Measurements from ENCODE around the gene RNF126. TPM values are rescaled to one million over a fixed set of nuclear protein-coding genes. Genes with fewer than 3 reads are reported as not detected.

The RNF126 gene
- total RNA-seq, 1 donor from 2014 or later: 40.8 TPM

DNA sequence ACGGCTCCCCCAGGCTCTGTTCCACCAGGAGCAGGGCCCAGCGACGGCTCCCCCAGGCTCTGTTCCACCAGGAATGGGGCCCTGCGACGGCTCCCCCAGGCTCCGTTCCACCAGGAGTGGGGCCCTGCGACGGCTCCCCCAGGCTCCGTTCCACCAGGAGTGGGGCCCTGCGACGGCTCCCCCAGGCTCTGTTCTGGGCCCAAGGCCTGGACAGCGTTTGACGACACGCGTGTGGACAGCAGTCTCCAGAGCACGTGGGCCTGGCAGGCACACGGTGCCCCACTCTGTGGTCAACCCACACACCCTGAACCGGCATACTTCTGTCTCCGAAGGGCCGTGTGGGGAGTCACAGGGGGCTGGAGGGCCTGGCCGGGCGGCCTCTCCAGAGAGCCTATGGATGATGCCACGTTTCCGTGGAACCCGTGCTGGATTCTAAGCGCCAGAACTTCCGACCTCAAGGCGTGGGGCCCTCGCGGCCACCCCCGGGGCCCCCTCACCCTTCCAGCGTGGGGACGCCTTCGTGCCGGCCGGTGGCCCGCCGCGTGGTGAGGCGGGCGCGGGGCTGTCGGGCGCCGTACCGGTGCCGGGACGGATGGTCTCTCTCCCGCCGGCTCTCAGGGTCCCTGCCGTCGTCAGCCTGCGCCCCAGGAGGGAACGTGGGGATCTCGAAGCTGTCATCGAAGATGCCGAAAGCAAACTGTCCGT lies 11.7 kb downstream of the RNF126 start:
- Mint-ChIP-seq H3K4me1 (ENCODE audit: unreplicated experiment) (no peaks in the 10 kb centered on the region), H3K36me3 (ENCODE audit: unreplicated experiment) (peaks cover 5% of the 10 kb centered on the region), H3K9me3 (ENCODE audit: unreplicated experiment) (no peaks in the 10 kb centered on the region), H3K27me3 (ENCODE audit: unreplicated experiment) (no peaks in the 10 kb centered on the region), H3K4me3 (ENCODE audit: unreplicated experiment) (no peak overlapping the region), H3K27ac (ENCODE audit: unreplicated experiment) (no peak overlapping the region)
- no peak for DNase-seq (ENCODE audit: extremely low spot score, unreplicated experiment)
- TF ChIP-seq, protein P1, sequence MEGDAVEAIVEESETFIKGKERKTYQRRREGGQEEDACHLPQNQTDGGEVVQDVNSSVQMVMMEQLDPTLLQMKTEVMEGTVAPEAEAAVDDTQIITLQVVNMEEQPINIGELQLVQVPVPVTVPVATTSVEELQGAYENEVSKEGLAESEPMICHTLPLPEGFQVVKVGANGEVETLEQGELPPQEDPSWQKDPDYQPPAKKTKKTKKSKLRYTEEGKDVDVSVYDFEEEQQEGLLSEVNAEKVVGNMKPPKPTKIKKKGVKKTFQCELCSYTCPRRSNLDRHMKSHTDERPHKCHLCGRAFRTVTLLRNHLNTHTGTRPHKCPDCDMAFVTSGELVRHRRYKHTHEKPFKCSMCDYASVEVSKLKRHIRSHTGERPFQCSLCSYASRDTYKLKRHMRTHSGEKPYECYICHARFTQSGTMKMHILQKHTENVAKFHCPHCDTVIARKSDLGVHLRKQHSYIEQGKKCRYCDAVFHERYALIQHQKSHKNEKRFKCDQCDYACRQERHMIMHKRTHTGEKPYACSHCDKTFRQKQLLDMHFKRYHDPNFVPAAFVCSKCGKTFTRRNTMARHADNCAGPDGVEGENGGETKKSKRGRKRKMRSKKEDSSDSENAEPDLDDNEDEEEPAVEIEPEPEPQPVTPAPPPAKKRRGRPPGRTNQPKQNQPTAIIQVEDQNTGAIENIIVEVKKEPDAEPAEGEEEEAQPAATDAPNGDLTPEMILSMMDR (IDR thresholded peaks at IDR 0.05): no peak

- H3K27ac Mint-ChIP-seq (ENCODE audit: unreplicated experiment): no peak overlapping the region
- no peak for DNase-seq (ENCODE audit: extremely low spot score, unreplicated experiment)
- H3K9me3 Mint-ChIP-seq (ENCODE audit: unreplicated experiment): no peaks in the 10 kb centered on the region
- H3K4me1 Mint-ChIP-seq (ENCODE audit: unreplicated experiment): no peaks in the 10 kb centered on the region
- H3K27me3 Mint-ChIP-seq (ENCODE audit: unreplicated experiment): no peaks in the 10 kb centered on the region
- TF ChIP-seq, protein P1 (IDR thresholded peaks at IDR 0.05): no peak
- H3K36me3 Mint-ChIP-seq (ENCODE audit: unreplicated experiment): peaks cover 8% of the 10 kb centered on the region
- H3K4me3 Mint-ChIP-seq (ENCODE audit: unreplicated experiment): no peak overlapping the region
These were observed 12.9 kb downstream of the RNF126 start for GRCh38 chr19:650121-650520.

GRCh38 chr19:648904-649801 lies 13.9 kb downstream of the RNF126 start:
- peaks cover 10% of the 10 kb centered on the region for H3K36me3 Mint-ChIP-seq (ENCODE audit: unreplicated experiment)
- H3K4me3 Mint-ChIP-seq (ENCODE audit: unreplicated experiment): no peak overlapping the region
- DNase-seq (ENCODE audit: extremely low spot score, unreplicated experiment): no peak
- TF ChIP-seq, protein P1 (IDR thresholded peaks at IDR 0.05): no peak
- no peaks in the 10 kb centered on the region for H3K27me3 Mint-ChIP-seq (ENCODE audit: unreplicated experiment)
- no peak overlapping the region for H3K27ac Mint-ChIP-seq (ENCODE audit: unreplicated experiment)
- peaks cover 2% of the 10 kb centered on the region for H3K4me1 Mint-ChIP-seq (ENCODE audit: unreplicated experiment)
- no peaks in the 10 kb centered on the region for H3K9me3 Mint-ChIP-seq (ENCODE audit: unreplicated experiment)

DNA sequence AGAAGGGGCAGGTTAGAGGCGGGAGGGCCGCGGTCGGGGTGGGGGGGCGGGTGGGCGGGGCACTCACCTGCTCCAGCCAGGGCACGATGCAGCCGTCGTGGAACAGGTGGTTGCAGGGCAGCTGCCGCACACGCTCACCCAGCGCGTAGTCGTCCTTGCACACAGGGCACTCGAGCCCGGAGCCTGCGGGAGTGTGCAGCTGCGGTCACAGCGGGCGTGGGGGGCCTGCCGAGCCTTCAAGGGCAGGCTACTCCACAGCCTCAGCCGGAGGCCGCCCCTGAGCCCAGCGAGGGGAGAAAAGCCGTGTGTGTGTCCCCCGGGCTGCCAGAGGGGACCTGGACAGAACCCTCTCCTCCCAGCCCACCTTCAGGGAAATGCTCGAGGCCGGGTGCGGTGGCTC lies 14.7 kb downstream of the RNF126 start:
- H3K4me3 Mint-ChIP-seq (ENCODE audit: unreplicated experiment): no peak overlapping the region
- H3K27me3 Mint-ChIP-seq (ENCODE audit: unreplicated experiment): no peaks in the 10 kb centered on the region
- peaks cover 10% of the 10 kb centered on the region for H3K36me3 Mint-ChIP-seq (ENCODE audit: unreplicated experiment)
- TF ChIP-seq, protein P1 (IDR thresholded peaks at IDR 0.05): no peak
- DNase-seq (ENCODE audit: extremely low spot score, unreplicated experiment): no peak
- no peaks in the 10 kb centered on the region for H3K9me3 Mint-ChIP-seq (ENCODE audit: unreplicated experiment)
- H3K4me1 Mint-ChIP-seq (ENCODE audit: unreplicated experiment): peaks cover 2% of the 10 kb centered on the region
- H3K27ac Mint-ChIP-seq (ENCODE audit: unreplicated experiment): no peak overlapping the region
